ENCODE results near the gene H2BK1.

H2BK1 gene

GRCh38 chr7:151198945-151199848 lies 11.1 kb downstream of the H2BK1 start:
- no peak for DNase-seq

GRCh38 chr7:151197932-151198331 lies 12.4 kb downstream of the H2BK1 start:
- no peak for DNase-seq

- DNase-seq, result no peak
These were observed 14.5 kb downstream of the H2BK1 start for GRCh38 chr7:151195616-151196450.

- no peak for DNase-seq
These were observed 16.1 kb downstream of the H2BK1 start for GRCh38 chr7:151194188-151194587.

- DNase-seq, result no peak
These were observed 16.9 kb downstream of the H2BK1 start for GRCh38 chr7:151193203-151193978.

- DNase-seq, result no peak
These were observed 18.2 kb downstream of the H2BK1 start for GRCh38 chr7:151192002-151192539.

GRCh38 chr7:151191544-151191943 lies 18.7 kb downstream of the H2BK1 start:
- no peak for DNase-seq

- DNase-seq, result no peak
These were observed 21.2 kb downstream of the H2BK1 start for GRCh38 chr7:151189038-151189437.

GRCh38 chr7:151188252-151188542 lies 22.1 kb downstream of the H2BK1 start:
- no peak for DNase-seq

- DNase-seq, result no peak
These were observed 22.7 kb downstream of the H2BK1 start for GRCh38 chr7:151187409-151188251.

GRCh38 chr7:151186640-151187408 lies 23.5 kb downstream of the H2BK1 start, which contains the start of gene ASB10:
Gene ASB10, minus strand, starts transcription at chr7:151187250. Its CDS starts 120 bp downstream, at chr7:151187130.
- no peak for DNase-seq

- no peak for DNase-seq
These were observed 24.3 kb downstream of the H2BK1 start for GRCh38 chr7:151185762-151186639.

- no peak for DNase-seq
These were observed 29.3 kb downstream of the H2BK1 start for GRCh38 chr7:151181011-151181431.

- DNase-seq, result no peak
These were observed 30.3 kb downstream of the H2BK1 start for GRCh38 chr7:151179946-151180345.

- no peak for DNase-seq
These were observed 30.9 kb downstream of the H2BK1 start for GRCh38 chr7:151179287-151179860.

GRCh38 chr7:151178831-151179230 lies 31.5 kb downstream of the H2BK1 start:
- no peak for DNase-seq

GRCh38 chr7:151178236-151178635 lies 32.1 kb downstream of the H2BK1 start:
- DNase-seq, result no peak

GRCh38 chr7:151177310-151177709 lies 33.0 kb downstream of the H2BK1 start:
- DNase-seq, result no peak

- DNase-seq, result no peak
These were observed 33.9 kb downstream of the H2BK1 start for GRCh38 chr7:151176401-151176800.
